ENCODE data around the gene FXYD7.

- TF ChIP-seq CTCF (conservative IDR thresholded peaks at IDR 0.05; ENCODE audit: low read length) (no peak), EZH2phosphoT487 (IDR thresholded peaks at IDR 0.05; ENCODE audit: borderline replicate concordance, low read depth, low read length) (no peak)
Observed at GRCh38 chr19:35105411-35106290, 37.4 kb upstream of the FXYD7 start.

Measured in OCI-LY7 (cell line).